ENCODE data around the gene C3. TPM values are rescaled to one million over a fixed set of nuclear protein-coding genes. Genes with fewer than 3 reads are reported as not detected.

The C3 gene
- total and polyA plus RNA-seq, 2 of the 13 experiments (the other 11 are each of a cell fraction or from before 2014, with no cell fraction given), result 1,455 to 6,272 TPM

DNA sequence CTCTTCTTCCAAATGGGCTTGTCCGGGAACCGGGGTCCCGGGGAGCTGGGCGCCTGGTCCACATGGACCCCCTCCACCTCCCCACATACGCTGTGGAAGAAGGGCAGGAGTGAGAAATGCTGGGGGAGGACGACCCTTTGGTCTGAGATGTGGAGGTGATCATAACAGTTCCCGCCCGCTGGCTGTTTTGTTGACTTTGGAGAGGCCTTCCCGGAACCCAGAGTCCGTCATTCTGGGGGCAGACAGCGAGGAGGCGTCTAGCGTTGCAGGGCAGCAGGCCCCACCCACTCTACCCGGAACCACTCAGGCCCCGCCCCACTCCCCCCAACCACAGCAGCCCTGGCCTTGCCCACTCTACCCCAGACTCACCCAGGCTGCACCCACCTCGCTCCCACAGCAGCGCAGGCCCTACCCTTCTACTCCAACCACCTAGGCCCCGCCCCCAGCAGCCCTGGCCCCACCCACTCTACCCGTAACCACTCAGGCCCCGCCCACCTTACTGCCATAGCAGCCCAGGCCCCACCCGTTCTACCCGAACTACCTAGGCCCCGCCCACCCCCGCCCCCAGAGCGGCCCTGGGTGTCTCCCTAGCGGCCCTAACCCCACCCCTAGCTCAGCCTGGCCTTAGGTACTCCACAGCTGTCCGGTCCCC, 9.8 kb upstream of the C3 start (continued):
- TF ChIP-seq ZNF337 (CRISPR knock-in tag; IDR thresholded peaks at IDR 0.05; ENCODE audit: borderline replicate concordance, low read depth) (no peak), CBFB (CRISPR knock-in tag; IDR thresholded peaks at IDR 0.05) (peak; percentile 31; the same call in 1 of the 2 replicates), ZNF773 (CRISPR knock-in tag; IDR thresholded peaks at IDR 0.05; ENCODE audit: borderline replicate concordance) (no peak), MEF2D (CRISPR knock-in tag; IDR thresholded peaks at IDR 0.05) (no peak; the same call in 1 of the 2 replicates), JUND (CRISPR knock-in tag; IDR thresholded peaks at IDR 0.05) (no peak), ZNF205 (CRISPR knock-in tag; IDR thresholded peaks at IDR 0.05) (peak; percentile 62), ATRX (CRISPR knock-in tag; IDR thresholded peaks at IDR 0.05; ENCODE audit: borderline replicate concordance) (no peak), NR2F2 (IDR thresholded peaks at IDR 0.05; ENCODE audit: borderline replicate concordance, low read depth) (no peak)
- TF ChIP-seq, protein P1, sequence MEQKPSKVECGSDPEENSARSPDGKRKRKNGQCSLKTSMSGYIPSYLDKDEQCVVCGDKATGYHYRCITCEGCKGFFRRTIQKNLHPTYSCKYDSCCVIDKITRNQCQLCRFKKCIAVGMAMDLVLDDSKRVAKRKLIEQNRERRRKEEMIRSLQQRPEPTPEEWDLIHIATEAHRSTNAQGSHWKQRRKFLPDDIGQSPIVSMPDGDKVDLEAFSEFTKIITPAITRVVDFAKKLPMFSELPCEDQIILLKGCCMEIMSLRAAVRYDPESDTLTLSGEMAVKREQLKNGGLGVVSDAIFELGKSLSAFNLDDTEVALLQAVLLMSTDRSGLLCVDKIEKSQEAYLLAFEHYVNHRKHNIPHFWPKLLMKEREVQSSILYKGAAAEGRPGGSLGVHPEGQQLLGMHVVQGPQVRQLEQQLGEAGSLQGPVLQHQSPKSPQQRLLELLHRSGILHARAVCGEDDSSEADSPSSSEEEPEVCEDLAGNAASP (CRISPR knock-in tag; IDR thresholded peaks at IDR 0.05; ENCODE audit: borderline replicate concordance), result peak; percentile 89
- TF ChIP-seq, protein P2, sequence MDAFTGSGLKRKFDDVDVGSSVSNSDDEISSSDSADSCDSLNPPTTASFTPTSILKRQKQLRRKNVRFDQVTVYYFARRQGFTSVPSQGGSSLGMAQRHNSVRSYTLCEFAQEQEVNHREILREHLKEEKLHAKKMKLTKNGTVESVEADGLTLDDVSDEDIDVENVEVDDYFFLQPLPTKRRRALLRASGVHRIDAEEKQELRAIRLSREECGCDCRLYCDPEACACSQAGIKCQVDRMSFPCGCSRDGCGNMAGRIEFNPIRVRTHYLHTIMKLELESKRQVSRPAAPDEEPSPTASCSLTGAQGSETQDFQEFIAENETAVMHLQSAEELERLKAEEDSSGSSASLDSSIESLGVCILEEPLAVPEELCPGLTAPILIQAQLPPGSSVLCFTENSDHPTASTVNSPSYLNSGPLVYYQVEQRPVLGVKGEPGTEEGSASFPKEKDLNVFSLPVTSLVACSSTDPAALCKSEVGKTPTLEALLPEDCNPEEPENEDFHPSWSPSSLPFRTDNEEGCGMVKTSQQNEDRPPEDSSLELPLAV (CRISPR knock-in tag; conservative IDR thresholded peaks at IDR 0.05; ENCODE audit: low read depth), result no peak
- TF ChIP-seq, protein P3, sequence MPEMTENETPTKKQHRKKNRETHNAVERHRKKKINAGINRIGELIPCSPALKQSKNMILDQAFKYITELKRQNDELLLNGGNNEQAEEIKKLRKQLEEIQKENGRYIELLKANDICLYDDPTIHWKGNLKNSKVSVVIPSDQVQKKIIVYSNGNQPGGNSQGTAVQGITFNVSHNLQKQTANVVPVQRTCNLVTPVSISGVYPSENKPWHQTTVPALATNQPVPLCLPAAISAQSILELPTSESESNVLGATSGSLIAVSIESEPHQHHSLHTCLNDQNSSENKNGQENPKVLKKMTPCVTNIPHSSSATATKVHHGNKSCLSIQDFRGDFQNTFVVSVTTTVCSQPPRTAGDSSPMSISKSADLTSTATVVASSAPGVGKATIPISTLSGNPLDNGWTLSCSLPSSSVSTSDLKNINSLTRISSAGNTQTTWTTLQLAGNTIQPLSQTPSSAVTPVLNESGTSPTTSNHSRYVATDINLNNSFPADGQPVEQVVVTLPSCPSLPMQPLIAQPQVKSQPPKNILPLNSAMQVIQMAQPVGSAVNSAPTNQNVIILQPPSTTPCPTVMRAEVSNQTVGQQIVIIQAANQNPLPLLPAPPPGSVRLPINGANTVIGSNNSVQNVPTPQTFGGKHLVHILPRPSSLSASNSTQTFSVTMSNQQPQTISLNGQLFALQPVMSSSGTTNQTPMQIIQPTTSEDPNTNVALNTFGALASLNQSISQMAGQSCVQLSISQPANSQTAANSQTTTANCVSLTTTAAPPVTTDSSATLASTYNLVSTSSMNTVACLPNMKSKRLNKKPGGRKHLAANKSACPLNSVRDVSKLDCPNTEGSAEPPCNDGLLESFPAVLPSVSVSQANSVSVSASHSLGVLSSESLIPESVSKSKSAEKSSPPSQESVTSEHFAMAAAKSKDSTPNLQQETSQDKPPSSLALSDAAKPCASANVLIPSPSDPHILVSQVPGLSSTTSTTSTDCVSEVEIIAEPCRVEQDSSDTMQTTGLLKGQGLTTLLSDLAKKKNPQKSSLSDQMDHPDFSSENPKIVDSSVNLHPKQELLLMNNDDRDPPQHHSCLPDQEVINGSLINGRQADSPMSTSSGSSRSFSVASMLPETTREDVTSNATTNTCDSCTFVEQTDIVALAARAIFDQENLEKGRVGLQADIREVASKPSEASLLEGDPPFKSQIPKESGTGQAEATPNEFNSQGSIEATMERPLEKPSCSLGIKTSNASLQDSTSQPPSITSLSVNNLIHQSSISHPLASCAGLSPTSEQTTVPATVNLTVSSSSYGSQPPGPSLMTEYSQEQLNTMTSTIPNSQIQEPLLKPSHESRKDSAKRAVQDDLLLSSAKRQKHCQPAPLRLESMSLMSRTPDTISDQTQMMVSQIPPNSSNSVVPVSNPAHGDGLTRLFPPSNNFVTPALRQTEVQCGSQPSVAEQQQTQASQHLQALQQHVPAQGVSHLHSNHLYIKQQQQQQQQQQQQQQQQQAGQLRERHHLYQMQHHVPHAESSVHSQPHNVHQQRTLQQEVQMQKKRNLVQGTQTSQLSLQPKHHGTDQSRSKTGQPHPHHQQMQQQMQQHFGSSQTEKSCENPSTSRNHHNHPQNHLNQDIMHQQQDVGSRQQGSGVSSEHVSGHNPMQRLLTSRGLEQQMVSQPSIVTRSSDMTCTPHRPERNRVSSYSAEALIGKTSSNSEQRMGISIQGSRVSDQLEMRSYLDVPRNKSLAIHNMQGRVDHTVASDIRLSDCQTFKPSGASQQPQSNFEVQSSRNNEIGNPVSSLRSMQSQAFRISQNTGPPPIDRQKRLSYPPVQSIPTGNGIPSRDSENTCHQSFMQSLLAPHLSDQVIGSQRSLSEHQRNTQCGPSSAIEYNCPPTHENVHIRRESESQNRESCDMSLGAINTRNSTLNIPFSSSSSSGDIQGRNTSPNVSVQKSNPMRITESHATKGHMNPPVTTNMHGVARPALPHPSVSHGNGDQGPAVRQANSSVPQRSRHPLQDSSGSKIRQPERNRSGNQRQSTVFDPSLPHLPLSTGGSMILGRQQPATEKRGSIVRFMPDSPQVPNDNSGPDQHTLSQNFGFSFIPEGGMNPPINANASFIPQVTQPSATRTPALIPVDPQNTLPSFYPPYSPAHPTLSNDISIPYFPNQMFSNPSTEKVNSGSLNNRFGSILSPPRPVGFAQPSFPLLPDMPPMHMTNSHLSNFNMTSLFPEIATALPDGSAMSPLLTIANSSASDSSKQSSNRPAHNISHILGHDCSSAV (CRISPR knock-in tag; IDR thresholded peaks at IDR 0.05; ENCODE audit: borderline replicate concordance), result no peak
- TF ChIP-seq, protein P4, sequence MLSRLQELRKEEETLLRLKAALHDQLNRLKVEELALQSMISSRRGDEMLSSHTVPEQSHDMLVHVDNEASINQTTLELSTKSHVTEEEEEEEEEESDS (CRISPR knock-in tag; IDR thresholded peaks at IDR 0.05; ENCODE audit: borderline replicate concordance), result no peak
- TF ChIP-seq, protein P5, sequence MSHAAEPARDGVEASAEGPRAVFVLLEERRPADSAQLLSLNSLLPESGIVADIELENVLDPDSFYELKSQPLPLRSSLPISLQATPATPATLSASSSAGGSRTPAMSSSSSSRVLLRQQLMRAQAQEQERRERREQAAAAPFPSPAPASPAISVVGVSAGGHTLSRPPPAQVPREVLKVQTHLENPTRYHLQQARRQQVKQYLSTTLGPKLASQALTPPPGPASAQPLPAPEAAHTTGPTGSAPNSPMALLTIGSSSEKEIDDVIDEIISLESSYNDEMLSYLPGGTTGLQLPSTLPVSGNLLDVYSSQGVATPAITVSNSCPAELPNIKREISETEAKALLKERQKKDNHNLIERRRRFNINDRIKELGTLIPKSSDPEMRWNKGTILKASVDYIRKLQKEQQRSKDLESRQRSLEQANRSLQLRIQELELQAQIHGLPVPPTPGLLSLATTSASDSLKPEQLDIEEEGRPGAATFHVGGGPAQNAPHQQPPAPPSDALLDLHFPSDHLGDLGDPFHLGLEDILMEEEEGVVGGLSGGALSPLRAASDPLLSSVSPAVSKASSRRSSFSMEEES (CRISPR knock-in tag; IDR thresholded peaks at IDR 0.05), result peak; percentile 61
- TF ChIP-seq, protein P6, sequence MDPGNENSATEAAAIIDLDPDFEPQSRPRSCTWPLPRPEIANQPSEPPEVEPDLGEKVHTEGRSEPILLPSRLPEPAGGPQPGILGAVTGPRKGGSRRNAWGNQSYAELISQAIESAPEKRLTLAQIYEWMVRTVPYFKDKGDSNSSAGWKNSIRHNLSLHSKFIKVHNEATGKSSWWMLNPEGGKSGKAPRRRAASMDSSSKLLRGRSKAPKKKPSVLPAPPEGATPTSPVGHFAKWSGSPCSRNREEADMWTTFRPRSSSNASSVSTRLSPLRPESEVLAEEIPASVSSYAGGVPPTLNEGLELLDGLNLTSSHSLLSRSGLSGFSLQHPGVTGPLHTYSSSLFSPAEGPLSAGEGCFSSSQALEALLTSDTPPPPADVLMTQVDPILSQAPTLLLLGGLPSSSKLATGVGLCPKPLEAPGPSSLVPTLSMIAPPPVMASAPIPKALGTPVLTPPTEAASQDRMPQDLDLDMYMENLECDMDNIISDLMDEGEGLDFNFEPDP (CRISPR knock-in tag; conservative IDR thresholded peaks at IDR 0.05), result no peak
